Medulla oblongata (tissue), 1 donor: Measurements from ENCODE around the gene ATP8B2.
A peak's percentile ranks its signal among the peaks of the same experiment; 100 is the strongest.
"Not testable (repeated sequence)": the region's sequence is repeated elsewhere in the genome, so short reads cannot be mapped to it uniquely, and the experiment has no call there.

Experiments used
- DNase-seq: peaks from one replicate; pipeline ENCODE4 v3.0.0-alpha.2; 2015; ENCODE audit errors: extremely low spot score

ATP8B2 gene

GRCh38 chr1:154347961-154348360, 22.6 kb downstream of the ATP8B2 start:
- no peak for DNase-seq

DNA sequence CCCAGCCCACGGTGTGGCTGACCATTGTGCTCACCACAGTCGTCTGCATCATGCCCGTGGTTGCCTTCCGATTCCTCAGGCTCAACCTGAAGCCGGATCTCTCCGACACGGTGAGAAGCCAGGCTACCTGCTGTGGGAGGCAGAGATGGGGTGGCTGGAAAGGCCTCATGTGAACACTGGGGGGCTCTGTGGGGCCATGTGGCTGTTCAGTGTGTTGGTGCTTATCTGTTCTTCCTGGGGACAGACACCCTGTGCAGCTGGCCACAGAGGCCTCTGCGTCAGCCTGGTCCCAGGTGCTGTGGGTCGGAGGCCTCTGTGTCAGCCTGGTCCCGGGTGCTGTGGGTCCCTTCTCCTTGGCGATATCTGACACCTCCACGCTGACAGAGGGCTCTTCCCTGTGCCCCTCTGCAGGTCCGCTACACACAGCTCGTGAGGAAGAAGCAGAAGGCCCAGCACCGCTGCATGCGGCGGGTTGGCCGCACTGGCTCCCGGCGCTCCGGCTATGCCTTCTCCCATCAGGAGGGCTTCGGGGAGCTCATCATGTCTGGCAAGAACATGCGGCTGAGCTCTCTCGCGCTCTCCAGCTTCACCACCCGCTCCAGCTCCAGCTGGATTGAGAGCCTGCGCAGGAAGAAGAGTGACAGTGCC, 23.2 kb downstream of the ATP8B2 start:
- DNase-seq, result no peak

DNA sequence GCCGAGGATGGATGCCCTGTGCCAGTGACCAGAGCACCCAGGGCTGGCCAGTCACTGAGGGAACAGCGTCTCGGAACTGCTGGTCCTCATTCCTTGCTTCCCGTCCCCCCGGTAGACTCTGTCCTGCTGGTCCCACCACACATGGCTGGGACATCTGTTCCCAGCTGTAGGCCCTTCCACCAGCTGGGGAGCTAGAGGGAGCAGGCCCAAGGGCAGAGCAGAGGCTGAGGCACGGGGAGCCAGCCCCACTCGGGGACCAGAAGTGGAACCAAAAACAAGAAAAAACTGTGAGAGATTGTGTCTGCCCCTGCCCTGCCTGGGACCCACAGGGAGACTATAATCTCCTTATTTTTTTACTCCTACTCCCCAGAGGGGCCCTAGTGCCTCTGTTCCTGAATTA, 23.8 kb downstream of the ATP8B2 start:
- no peak for DNase-seq

DNA sequence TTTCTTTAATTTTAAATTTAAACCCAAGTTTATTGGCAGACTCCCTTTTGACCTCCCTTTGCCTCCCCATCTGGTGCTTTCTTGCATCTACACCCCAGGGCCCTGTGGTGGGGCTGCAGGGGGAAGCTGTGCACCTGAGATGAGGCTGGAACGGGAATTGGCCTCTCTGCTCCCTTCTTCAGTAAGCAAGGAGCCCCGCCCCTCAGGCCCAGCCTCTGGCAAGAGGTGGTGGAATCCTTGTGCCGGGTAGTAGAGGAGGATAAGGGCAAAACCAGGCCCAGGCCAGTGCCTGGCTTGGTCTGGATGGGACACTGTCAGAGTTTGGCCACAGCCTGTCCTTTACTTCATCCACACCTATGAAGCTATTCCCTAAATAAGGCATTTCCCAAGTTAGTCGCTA, 25.1 kb downstream of the ATP8B2 start:
- DNase-seq, result no peak

- DNase-seq, result no peak
Observed at GRCh38 chr1:154351363-154352068, 26.2 kb downstream of the ATP8B2 start.

GRCh38 chr1:154352245-154352580, 26.9 kb downstream of the ATP8B2 start:
- DNase-seq, result no peak

DNA sequence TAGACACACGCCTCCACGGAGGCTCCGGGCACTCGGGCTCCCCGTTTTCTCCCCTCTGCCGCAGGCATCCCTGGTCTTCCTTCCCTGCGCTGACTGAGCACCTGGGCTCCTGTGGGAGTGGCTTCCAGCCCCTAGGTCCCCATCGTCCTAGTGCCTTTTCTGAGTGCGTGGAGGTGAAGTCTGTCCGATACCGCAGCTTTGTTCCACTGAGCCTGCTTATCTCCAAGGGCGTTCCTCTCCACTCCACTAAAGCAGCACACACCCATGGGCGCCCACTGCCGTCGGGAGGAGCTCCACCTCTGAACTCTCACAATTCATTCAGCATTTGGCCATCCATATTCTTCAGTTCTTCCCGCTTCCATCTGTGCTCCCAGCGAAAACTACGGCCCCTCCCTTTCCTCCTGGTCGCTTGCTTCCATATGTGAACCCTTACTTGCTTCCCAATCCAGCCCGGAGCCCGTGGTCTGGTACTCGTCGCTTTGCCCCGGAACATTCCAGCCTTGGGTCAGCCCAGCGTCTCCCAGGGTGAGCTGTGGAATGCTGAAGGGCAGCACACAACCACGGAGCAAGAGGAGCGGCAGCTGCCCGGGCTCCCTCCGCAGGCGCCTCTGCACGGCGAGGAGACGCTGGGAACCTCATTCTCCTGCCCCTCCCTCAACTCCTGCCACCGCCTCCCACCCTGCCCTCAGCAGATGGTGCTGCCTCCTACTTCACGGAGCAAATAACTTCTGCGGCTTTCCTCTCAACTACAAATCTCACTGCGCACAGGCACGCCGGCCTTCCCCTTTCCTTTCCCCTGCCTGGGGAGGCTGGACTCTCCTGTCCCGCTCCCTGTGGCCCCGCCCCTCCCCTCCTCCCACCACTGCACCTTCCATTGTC, 27.5 kb downstream of the ATP8B2 start:
- DNase-seq, result peak; percentile 27

- DNase-seq, result peak; percentile 50
Observed at GRCh38 chr1:154353460-154353904, 28.2 kb downstream of the ATP8B2 start.

DNA sequence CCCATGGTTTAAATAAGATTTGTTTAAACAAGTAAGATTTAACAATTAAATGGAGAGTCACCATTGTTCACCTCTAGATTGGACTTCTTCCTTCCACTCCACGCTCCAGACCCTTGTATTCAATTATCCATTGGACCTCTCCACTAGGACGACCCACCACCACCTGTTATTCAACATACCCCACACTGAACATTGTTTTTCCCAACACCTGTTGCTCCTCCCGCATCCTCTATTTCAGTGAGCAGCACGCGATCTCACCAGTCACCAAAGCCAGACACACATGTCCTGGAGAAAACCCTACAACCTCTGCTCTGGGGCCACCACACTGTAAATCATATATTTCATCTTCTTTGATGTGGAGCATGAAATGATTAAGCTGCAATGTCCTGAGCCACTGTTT, 28.6 kb downstream of the ATP8B2 start:
- DNase-seq, result no peak

DNA sequence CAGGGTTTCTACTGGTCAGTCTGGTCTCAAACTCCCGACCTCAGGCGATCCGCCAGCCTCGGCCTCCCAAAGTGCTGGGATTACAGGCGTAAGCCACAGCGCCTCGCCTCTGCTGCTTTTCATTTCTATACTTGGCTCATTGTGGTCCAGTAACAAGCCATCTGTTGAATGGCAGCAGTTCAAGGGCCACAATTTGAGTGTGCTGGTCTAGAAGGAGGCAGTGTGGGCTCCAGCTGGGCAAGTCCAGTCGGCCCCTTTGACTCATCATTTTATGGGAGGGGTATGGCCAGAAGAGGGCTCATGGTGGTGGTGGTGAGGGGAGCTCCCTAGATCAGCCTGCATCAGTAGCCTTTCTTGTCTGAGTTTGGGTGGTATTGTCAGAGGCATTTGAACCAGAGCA, 33.2 kb downstream of the ATP8B2 start:
- no peak for DNase-seq

DNA sequence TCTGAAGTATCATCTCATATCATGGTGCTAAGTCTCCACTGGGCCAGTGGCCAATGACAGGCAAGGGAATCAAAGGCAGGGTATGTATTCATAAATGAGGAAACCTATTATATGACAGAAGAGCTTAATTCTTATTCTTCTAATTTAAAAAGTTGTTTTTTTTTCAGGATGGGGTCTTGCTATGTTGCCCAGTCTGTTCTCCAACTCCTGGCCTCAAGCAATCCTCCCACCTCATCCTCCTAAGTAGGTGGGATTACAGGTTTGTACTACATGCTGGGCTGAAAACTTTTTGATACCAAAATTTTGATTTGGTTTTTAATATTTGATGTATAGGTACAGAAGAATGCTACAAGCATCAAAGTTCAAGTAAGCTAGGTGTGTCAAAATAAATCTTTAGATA, 35.0 kb downstream of the ATP8B2 start:
- DNase-seq, result no peak

GRCh38 chr1:154360881-154361280, 35.6 kb downstream of the ATP8B2 start:
- not testable (repeated sequence) for DNase-seq

GRCh38 chr1:154361357-154361756, 36.0 kb downstream of the ATP8B2 start:
- DNase-seq, result no peak

- DNase-seq, result no peak
Observed at GRCh38 chr1:154371436-154371835, 46.1 kb downstream of the ATP8B2 start.

DNA sequence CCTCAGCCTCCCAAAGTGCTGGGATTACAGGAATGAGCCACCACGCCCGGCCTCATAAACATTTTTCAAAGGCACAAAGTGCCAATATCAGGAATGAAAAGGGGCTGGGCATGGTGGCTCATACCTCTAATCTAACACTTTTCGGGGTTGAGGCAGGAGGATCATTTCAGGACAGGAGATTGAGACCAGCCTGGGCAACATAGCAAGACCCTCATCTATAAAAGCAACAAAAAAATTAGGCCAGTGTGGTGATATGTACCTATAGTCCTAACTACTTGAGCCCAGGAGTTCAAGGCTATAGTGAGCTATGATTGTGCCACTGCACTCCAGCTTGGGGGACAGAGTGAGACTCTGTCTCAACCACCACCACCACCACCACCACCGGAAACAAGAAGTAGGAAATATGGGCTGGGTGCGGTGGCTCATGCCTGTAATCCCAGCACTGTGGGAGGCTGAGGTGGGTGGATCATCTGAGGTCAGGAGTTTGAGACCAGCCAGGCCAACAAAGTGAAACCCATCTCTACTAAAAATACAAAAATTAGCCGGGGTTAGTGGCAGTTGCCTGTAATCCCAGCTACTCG, 48.5 kb downstream of the ATP8B2 start:
- DNase-seq, result not testable (repeated sequence)

GRCh38 chr1:154379301-154379700, 54.0 kb downstream of the ATP8B2 start:
- no peak for DNase-seq

DNA sequence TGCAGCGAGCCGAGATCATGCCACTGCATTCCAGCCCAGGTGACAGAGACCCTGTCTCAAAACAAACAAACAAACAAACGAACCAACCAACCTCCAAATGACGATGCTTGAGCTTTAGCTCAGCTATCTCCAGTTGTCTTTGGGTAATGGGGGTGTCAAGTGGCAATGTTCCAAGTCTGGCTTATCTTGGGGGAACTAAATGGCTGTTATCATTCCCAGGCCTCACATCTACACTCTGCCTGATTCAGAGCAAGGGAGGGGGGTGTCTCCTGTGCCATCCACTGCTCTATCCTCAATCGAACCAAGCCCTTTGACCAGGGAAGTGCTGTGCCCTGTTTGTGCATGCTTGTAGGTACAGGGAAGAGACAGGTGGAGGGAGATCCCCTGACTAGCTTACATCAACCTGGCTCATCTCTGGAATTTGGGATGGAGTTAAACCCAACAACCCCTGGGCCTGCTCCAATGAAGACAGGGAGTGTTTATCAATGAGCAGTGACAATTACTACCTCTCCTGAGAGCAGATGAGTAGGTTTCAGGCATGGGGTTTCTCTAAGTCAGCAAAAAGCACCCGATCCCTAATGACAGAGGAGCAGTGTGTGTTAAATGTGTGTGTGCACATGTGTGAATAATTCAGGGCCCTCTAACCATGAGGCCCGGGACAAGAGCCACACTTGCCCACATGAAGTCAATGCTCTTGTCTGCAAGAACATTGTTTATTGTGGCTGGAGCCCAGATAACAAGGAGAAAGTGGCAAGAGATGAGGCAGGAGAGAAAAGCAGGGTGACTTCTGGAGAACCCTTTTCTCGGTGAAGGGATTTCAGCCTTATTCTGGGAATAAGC, 59.5 kb downstream of the ATP8B2 start:
- DNase-seq, result no peak

DNA sequence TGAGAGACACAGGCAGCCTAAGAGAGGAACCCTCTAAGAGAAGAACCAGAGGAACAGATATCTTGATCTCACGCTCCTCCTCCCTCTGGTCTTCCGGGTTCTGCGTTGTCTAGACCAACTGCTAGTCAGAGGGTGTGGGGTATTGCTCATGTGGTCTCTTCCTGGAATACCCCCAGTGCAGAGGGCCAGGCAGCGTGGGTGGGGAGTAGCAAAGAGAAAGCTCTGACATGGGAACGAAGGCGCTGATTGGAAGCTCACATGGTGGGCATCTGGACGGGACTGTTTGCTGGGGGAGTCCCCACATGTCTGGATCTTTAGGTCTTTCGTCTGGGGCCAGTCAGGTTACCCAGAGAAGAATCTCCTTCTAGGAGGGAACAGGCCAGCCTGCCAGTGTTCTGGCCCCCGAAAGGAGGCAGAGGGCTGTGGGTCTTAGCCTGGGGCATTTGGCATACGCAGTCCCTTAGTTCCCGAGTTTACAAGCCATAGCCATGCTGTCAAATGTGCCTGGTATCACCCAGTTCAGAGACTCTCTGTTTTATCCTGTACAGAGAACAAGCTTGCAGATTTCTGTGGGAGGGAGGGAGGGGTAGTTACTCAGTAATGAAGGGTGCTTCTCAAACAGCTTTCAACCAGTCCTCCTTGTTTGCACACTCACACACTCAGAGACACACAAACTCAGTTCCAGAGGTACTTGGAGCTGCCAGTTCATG, 61.5 kb downstream of the ATP8B2 start:
- DNase-seq, result no peak

DNA sequence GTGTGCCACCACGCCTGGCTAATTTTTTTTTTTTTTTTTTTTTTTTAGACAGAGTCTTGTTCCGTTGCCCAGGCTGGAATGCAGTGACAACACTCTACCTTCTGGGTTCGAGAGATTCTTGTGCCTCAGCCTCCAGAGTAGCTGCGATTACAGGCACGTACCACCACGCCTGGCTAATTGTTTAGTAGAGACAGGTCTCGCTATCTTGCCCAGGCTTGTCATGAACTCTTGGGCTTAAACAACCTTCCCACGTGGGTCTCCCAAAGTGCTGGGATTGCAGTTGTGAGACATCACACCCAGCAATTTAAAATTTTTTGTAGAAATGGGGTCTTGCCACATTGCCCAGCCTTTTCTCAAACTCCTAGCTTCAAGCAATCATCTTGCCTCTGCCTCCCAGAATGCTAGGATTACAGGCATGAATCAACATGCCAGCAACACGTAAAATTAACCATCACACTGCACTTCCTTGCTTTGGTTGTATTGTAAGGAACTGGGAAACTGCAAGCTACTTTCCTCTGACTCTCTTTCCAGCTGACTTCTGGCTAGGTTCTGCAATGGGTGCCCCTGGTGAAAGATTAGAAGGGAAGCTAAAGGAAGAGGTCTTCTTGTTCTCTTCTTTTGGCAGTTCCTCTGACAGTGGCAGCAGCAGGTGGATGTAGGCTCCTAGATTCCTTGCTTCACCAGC, 65.9 kb downstream of the ATP8B2 start:
- no peak for DNase-seq

- DNase-seq, result no peak
Observed at GRCh38 chr1:154398141-154398540, 72.8 kb downstream of the ATP8B2 start.
